T-helper 2 cell treated with Interferon-gamma antibody and Interleukin-4, amounts not matched to agents 5 μg/mL and 100 μg/mL, for 36 hours (primary cell): ENCODE results near the gene POGLUT2.

ENCODE experiments used
- DNase-seq: peaks from one replicate; pipeline ENCODE4 v3.0.0; 2021; ENCODE audit warnings: low spot score
- H3K27ac Mint-ChIP-seq: one replicate; pipeline ENCODE4 v1.8.0; 2021; ENCODE audit warnings: mild to moderate bottlenecking, mixed read lengths
- H3K27me3 Mint-ChIP-seq: one replicate; pipeline ENCODE4 v1.8.0; 2021; ENCODE audit warnings: low read depth, mixed read lengths
- H3K36me3 Mint-ChIP-seq: one replicate; pipeline ENCODE4 v1.8.0; 2021; ENCODE audit warnings: low read depth, mixed read lengths
- H3K4me1 Mint-ChIP-seq: one replicate; pipeline ENCODE4 v1.8.0; 2021; ENCODE audit warnings: low read depth, mixed read lengths
- H3K4me3 Mint-ChIP-seq: one replicate; pipeline ENCODE4 v1.8.0; 2022; ENCODE audit warnings: mild to moderate bottlenecking, moderate library complexity, mixed read lengths
- H3K9me3 Mint-ChIP-seq: one replicate; pipeline ENCODE4 v1.8.0; 2021; ENCODE audit warnings: mixed read lengths

The POGLUT2 gene

GRCh38 chr13:102769679-102770078, 29.1 kb downstream of the POGLUT2 start:
- Mint-ChIP-seq H3K27me3 (no peaks in the 10 kb centered on the region), H3K36me3 (peaks cover 53% of the 10 kb centered on the region), H3K4me1 (peaks cover 41% of the 10 kb centered on the region), H3K4me3 (peak overlapping the region; percentile 25), H3K27ac (no peak overlapping the region), H3K9me3 (no peaks in the 10 kb centered on the region)
- DNase-seq: no peak

- H3K27ac Mint-ChIP-seq: no peak overlapping the region
- H3K4me1 Mint-ChIP-seq: peaks cover 36% of the 10 kb centered on the region
- H3K27me3 Mint-ChIP-seq: no peaks in the 10 kb centered on the region
- H3K4me3 Mint-ChIP-seq: no peak overlapping the region
- DNase-seq: no peak
- H3K36me3 Mint-ChIP-seq: peaks cover 50% of the 10 kb centered on the region
- no peaks in the 10 kb centered on the region for H3K9me3 Mint-ChIP-seq
These were observed 29.9 kb downstream of the POGLUT2 start for GRCh38 chr13:102768909-102769308.

GRCh38 chr13:102763741-102764140, 35.0 kb downstream of the POGLUT2 start:
- H3K36me3 Mint-ChIP-seq: peaks cover 26% of the 10 kb centered on the region
- no peak for DNase-seq
- H3K4me3 Mint-ChIP-seq: no peak overlapping the region
- peaks cover 7% of the 10 kb centered on the region for H3K4me1 Mint-ChIP-seq
- no peak overlapping the region for H3K27ac Mint-ChIP-seq
- no peaks in the 10 kb centered on the region for H3K9me3 Mint-ChIP-seq
- no peaks in the 10 kb centered on the region for H3K27me3 Mint-ChIP-seq

- peaks cover 7% of the 10 kb centered on the region for H3K36me3 Mint-ChIP-seq
These were observed 37.7 kb downstream of the POGLUT2 start for GRCh38 chr13:102761071-102761470.

GRCh38 chr13:102758842-102759241, 39.9 kb downstream of the POGLUT2 start:
- Mint-ChIP-seq H3K36me3 (no peaks in the 10 kb centered on the region), H3K9me3 (no peaks in the 10 kb centered on the region), H3K4me1 (no peaks in the 10 kb centered on the region), H3K4me3 (no peak overlapping the region), H3K27ac (no peak overlapping the region), H3K27me3 (no peaks in the 10 kb centered on the region)
- DNase-seq: no peak

More at GRCh38 chr13:102761071-102761470, 37.7 kb downstream of the POGLUT2 start:
- no peak for DNase-seq
- H3K9me3 Mint-ChIP-seq: no peaks in the 10 kb centered on the region
- no peaks in the 10 kb centered on the region for H3K27me3 Mint-ChIP-seq
- no peak overlapping the region for H3K27ac Mint-ChIP-seq
- peaks cover 2% of the 10 kb centered on the region for H3K4me1 Mint-ChIP-seq
- H3K4me3 Mint-ChIP-seq: no peak overlapping the region

GRCh38 chr13:102757006-102757405, 41.8 kb downstream of the POGLUT2 start:
- Mint-ChIP-seq H3K4me1 (no peaks in the 10 kb centered on the region), H3K27me3 (no peaks in the 10 kb centered on the region), H3K27ac (no peak overlapping the region), H3K36me3 (peaks cover 4% of the 10 kb centered on the region), H3K9me3 (peaks cover 4% of the 10 kb centered on the region), H3K4me3 (no peak overlapping the region)
- no peak for DNase-seq

GRCh38 chr13:102751886-102752285, 46.9 kb downstream of the POGLUT2 start:
- Mint-ChIP-seq H3K4me1 (no peaks in the 10 kb centered on the region), H3K27me3 (peaks cover 15% of the 10 kb centered on the region), H3K4me3 (no peak overlapping the region), H3K36me3 (peaks cover 9% of the 10 kb centered on the region), H3K27ac (no peak overlapping the region), H3K9me3 (peaks cover 13% of the 10 kb centered on the region)
- no peak for DNase-seq

GRCh38 chr13:102742506-102742905, 56.3 kb downstream of the POGLUT2 start:
- H3K4me3 Mint-ChIP-seq: no peak overlapping the region
- no peaks in the 10 kb centered on the region for H3K4me1 Mint-ChIP-seq
- H3K9me3 Mint-ChIP-seq: peaks cover 36% of the 10 kb centered on the region
- no peaks in the 10 kb centered on the region for H3K36me3 Mint-ChIP-seq
- peaks cover 41% of the 10 kb centered on the region for H3K27me3 Mint-ChIP-seq
- H3K27ac Mint-ChIP-seq: no peak overlapping the region
- DNase-seq: no peak

GRCh38 chr13:102742101-102742500, 56.7 kb downstream of the POGLUT2 start:
- no peaks in the 10 kb centered on the region for H3K4me1 Mint-ChIP-seq
- no peak overlapping the region for H3K27ac Mint-ChIP-seq
- H3K36me3 Mint-ChIP-seq: no peaks in the 10 kb centered on the region
- H3K9me3 Mint-ChIP-seq: peaks cover 35% of the 10 kb centered on the region
- no peak for DNase-seq
- H3K4me3 Mint-ChIP-seq: no peak overlapping the region
- peaks cover 38% of the 10 kb centered on the region for H3K27me3 Mint-ChIP-seq
